NB4 (cell line): ENCODE measurements around the gene KRT77.
A peak's percentile ranks its signal among the peaks of the same experiment; 100 is the strongest.

Experiments used
- DNase-seq: peaks from one replicate; pipeline ENCODE4 v3.0.0; 2010; ENCODE audit warnings: low read depth
- H3K4me3 ChIP-seq: one replicate; pipeline ENCODE4 v1.5.1; 2011; ENCODE audit warnings: mild to moderate bottlenecking, low read depth, low read length, moderate library complexity
- CTCF ChIP-seq: IDR thresholded peaks from one replicate; pipeline ENCODE4 v1.5.1; 2012; ENCODE audit warnings: low read depth, low read length
- MAX ChIP-seq: IDR thresholded peaks from 2 replicates; pipeline ENCODE4 v1.6.1; 2011; ENCODE audit warnings: low read depth, low read length
- MYC ChIP-seq: IDR thresholded peaks from 2 replicates; pipeline ENCODE4 v1.6.1; 2011; ENCODE audit warnings: low read depth, low read length
- POLR2A ChIP-seq: IDR thresholded peaks from 2 replicates; pipeline ENCODE4 v1.6.1; 2011; ENCODE audit warnings: mild to moderate bottlenecking; ENCODE audit not compliant: insufficient read length; ENCODE audit errors: extremely low read depth

The KRT77 gene

GRCh38 chr12:52745554-52745953, 42.2 kb upstream of the KRT77 start:
- TF ChIP-seq MAX, result no peak
- TF ChIP-seq MYC, result no peak
- no peak for TF ChIP-seq CTCF
- no peak overlapping the region for H3K4me3 ChIP-seq
- no peak for DNase-seq

- TF ChIP-seq POLR2A, result no peak
- TF ChIP-seq CTCF, result no peak
- no peak for TF ChIP-seq MYC
- TF ChIP-seq MAX, result no peak
- no peak for DNase-seq
- no peak overlapping the region for H3K4me3 ChIP-seq
Observed at GRCh38 chr12:52744493-52745156, 41.3 kb upstream of the KRT77 start.

- TF ChIP-seq MAX (no peak), CTCF (no peak), POLR2A (no peak), MYC (no peak)
- H3K4me3 ChIP-seq, result no peak overlapping the region
- no peak for DNase-seq
Observed at GRCh38 chr12:52742822-52743457, 39.6 kb upstream of the KRT77 start.

- DNase-seq, result no peak
- no peak overlapping the region for H3K4me3 ChIP-seq
- no peak for TF ChIP-seq POLR2A
Observed at GRCh38 chr12:52742196-52742580, 38.9 kb upstream of the KRT77 start.

GRCh38 chr12:52741375-52742195, 38.3 kb upstream of the KRT77 start:
- peak; percentile 69 for DNase-seq
- TF ChIP-seq MYC, result no peak
- no peak for TF ChIP-seq POLR2A
- no peak for TF ChIP-seq CTCF
- TF ChIP-seq MAX, result no peak
- no peak overlapping the region for H3K4me3 ChIP-seq

- no peak for TF ChIP-seq CTCF
- TF ChIP-seq MYC, result no peak
- no peak for TF ChIP-seq MAX
- no peak for TF ChIP-seq POLR2A
- DNase-seq, result no peak
- H3K4me3 ChIP-seq, result no peak overlapping the region
Observed at GRCh38 chr12:52740584-52740983, 37.3 kb upstream of the KRT77 start.
